ENCODE data around the gene C16orf90.

GRCh38 chr16:3467182-3467581, 28.1 kb downstream of the C16orf90 start:
- TF ChIP-seq EP300 (IDR thresholded peaks at IDR 0.05; ENCODE audit: low read depth) (no peak), CTCF (IDR thresholded peaks at IDR 0.05) (no peak), POLR2AphosphoS5 (IDR thresholded peaks at IDR 0.05) (no peak)
